Muscle of back (tissue), 11 donors: ENCODE data around the gene TTYH2. TPM values are rescaled to one million over a fixed set of nuclear protein-coding genes. Genes with fewer than 3 reads are reported as not detected.
"Not testable (repeated sequence)": the region's sequence is repeated elsewhere in the genome, so short reads cannot be mapped to it uniquely, and the experiment has no call there.

ENCODE experiments used
- DNase-seq, 3 donors: peaks; one replicate each; pipeline versions ENCODE4 v3.0.0 to v3.0.0-alpha.2; 2013
- polyA plus RNA-seq, 10 donors: library from polyadenylated mRNA; unstranded; fragments of 120-200 nt; gene quantifications; one replicate each; pipeline ENCODE4 v1.2.1, GENCODE V29; 2013; ENCODE audit not compliant: insufficient read length in 10 of 10

Gene TTYH2
- polyA plus RNA-seq, 10 donors: 48.7 to 98.6 (median 61.7) TPM

DNA sequence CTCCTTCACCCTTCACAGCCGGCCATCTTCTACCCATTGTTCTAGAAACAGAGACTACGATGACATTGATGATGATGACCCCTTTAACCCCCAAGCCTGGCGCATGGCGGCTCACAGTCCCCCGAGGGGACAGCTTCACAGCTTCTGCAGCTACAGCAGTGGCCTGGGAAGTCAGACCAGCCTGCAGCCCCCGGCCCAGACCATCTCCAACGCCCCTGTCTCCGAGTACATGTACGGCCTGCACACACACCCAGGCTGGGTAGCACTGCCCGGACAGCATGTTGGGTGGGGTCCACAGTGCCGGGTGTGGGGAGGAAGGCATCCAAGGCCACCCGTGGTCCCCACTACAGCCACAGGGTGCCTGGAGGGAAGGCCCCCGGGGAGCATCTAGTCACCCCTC lies 39.7 kb downstream of the TTYH2 start:
- no peak for DNase-seq

DNA sequence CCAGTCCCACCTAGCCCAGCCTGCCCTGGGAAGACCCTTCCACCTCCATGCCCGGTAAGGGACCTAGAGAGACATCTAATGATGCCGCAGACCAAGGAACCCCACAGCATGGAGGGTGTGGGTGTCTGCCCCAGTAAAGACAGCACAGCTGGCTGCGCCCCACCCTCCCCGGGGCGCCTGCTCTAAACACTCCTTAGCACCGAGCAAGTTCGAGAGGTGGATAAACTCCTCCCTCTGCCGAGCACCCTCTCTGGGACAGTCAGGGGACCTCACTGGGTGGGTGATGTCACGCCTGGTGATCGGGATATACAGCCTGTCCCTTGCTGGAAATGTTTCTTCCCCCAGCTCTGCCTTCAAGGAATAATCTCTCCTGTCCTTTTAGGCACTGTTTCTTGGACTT lies 43.9 kb downstream of the TTYH2 start:
- no peak for DNase-seq

DNA sequence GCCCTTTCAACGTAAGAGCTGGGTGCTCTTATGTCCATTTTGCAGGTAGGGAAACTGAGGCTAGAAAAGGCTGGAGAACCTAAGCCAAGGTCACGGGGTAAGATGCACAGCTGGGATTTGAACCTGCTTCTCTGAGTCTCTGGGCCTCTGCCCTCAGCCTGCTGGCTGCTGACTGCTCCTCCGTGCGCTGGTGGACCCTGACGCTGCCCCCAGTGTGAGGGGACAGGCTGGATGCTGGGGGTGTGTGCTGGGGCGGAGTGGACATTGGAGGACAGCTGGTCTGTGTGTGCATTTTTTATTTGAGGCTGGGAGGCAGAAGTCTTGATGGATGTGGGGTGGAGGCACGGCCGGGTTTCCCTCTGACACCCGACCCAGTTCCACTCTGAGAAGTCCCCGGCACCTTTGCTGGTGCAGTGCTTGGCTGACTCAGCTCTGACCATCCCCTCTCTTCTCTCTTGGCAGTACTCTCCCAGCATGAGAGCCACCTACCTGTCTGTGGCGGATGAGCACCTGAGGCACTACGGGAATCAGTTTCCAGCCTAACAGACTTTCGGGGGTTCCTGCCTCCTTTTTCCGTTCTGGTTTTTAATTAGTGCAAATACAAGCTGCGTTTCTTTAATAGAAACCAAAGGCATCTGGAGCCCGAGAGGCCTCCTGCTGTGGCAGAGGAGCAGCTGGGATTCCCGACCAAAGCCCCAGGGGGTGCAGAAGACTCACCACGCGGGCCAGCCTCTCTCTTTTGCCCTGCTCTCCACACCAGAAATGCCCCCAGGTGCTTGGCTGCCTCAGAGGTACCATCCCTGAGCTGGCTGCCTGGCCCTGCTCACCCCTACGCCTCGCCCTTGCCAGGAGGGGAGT lies 46.5 kb downstream of the TTYH2 start:
- DNase-seq: no peak

GRCh38 chr17:74260525-74260850 lies 47.1 kb downstream of the TTYH2 start:
- DNase-seq: no peak

- DNase-seq: no peak
These were observed 49.2 kb downstream of the TTYH2 start for GRCh38 chr17:74262601-74263000.

DNA sequence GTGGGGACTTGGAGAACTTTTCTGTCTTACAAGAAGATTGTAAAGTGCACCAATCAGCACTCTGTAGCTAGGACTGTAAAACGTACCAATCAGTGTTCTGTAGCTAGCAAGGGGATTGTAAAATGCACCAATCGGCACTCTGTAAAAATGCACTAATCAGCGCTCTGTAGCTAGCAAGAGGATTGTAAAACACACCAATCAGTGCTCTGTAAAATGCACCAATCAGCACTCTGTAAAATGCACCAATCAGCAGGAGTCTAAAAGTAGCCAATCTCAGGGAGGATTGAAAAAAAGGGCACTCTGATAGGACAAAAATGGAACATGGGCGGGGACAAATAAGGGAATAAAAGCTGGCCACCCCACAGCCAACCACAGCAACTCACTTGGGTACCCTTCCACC lies 53.7 kb downstream of the TTYH2 start:
- DNase-seq: not testable (repeated sequence)

GRCh38 chr17:74267579-74267978 lies 54.2 kb downstream of the TTYH2 start:
- no peak for DNase-seq

DNA sequence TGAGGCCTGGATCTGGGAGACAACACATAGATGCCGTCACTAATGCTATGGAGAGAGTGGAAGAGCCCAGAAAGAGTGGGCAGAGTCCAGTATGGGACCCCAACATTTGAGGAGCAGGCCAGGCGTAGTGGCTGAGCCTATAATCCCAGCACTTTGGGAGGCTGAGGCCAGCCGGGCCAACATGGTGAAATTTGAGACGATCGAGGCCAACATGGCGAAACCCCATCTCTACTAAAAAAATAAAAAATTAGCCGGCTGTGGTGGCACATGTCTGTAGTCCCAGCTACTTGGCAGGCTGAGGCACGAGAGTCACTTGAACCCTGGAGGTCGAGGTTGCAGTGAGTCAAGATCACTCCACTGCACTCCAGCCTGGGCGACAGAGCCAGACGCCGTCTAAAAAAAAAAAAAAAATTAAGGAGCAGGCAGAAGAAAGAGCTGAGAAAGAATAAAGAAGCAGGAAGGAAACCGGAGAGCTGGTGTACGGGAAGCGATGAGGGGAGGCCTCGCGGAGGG lies 54.7 kb downstream of the TTYH2 start:
- no peak for DNase-seq

- no peak for DNase-seq
These were observed 55.2 kb downstream of the TTYH2 start for GRCh38 chr17:74268558-74268957.

DNA sequence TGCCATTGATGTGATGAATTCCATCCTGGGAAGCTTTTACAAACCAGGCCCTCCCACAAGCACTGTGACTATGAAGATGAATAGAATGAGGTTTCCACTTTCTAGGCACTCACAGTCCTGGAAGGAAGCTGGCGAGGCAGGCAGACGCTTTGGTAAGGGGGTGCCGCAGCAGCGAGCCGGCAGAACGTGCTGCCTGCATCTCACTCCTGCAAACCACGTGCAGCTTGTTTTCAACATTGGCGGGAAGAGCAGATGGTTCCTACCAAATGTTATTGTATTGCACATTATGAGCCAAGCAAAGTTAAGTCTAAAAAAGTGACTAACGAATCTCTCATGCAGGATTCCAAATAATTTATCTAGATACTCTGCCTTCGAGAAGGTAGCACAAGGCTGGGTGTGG lies 57.0 kb downstream of the TTYH2 start:
- DNase-seq: peak in 1 of 3 donors; percentile 74

GRCh38 chr17:74271281-74271680 lies 57.9 kb downstream of the TTYH2 start:
- DNase-seq: no peak

DNA sequence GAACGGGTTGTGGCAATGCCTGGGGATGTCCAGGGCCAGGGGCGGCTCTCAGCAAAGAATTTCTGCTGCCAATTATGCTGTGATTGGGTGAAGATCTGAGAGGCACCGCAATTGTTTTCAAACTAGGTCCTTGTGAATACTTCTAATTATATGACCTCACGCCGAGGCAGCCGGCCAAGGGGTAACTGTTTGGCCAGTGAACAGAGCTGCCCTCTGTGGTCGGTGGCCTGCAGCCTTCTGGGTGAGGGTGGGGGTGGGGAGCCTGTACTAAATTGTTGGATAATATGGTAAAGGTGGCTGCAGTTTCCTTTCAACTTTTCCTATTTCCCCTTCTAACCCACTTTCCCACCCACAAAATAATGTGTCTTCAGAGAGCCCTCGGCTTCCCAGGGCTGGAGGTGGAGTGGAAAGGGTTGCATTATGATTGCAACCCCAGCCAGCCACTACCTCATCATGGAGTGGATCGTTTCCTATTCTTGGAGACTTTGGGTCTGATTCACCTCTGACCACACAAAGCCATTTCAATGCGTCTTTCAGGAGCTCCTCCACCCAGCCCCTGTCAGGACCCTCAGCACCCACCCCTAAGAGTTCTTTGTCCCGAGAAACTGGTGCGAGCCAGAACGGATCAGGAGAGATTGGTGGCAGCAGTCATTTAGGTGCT lies 58.7 kb downstream of the TTYH2 start:
- peak in 2 of 3 donors; percentile 74 to 82 for DNase-seq

DNA sequence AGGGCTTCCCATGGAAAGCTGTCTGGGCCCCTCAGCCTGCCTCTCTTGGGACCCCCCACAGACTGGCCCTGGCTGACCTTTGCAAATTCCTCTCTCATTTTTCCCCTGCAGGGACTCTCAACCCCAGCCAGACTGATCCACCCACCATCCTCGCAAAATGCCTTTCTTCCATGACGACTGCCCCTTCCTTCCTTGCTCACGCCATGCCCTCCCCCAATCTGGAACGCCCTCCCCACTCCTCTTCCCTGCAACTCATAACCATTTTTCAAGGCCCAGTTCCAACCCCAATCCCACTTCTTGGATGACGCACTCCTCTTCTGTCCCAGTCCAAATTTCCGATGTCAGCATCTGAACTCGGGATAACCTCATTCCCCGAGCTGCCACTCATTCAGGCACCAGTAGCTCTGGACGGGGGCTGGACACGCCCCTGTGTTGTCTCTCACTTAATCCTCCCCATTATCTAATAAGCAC lies 59.4 kb downstream of the TTYH2 start:
- peak; percentile 66 to 93 (median 91) for DNase-seq

- peak in 2 of 3 donors; percentile 64 to 81 for DNase-seq
These were observed 60.8 kb downstream of the TTYH2 start, which contains the start of gene DNAI2 for GRCh38 chr17:74274060-74274708. Gene DNAI2 (plus strand): TSS chr17:74274234. CDS start chr17:74281818, 7,584 bp downstream.

DNA sequence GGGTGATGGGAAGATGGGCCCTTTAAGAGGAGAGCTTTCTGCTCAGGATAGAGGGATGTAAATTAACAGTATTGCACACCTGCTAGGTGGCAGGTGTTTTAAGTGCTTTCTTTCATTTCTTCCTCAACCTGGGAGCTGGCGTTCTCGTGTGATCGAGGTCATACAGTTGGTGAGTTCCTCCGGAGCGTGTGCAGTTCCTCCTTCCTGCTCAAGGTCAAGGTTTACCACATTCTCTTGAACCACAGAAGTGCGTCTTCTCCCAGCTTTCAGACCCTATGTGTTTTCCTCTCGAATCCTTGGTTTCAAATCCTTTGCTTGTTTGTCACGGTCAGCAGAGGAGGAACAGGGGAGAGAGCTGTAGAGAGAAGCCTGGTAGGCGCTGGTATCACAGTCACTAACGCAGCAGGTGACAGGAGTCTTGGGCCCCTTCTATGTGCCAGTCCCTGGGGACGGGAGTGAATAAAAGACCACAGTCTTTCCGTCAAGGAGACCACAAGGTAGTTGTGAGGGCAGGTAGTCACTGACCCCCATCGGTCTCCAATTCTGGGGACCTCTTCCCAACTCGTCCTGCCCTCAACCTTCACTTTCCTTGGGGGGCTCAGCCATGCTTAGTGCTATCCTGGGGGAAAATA lies 61.5 kb downstream of the TTYH2 start:
- no peak for DNase-seq

DNA sequence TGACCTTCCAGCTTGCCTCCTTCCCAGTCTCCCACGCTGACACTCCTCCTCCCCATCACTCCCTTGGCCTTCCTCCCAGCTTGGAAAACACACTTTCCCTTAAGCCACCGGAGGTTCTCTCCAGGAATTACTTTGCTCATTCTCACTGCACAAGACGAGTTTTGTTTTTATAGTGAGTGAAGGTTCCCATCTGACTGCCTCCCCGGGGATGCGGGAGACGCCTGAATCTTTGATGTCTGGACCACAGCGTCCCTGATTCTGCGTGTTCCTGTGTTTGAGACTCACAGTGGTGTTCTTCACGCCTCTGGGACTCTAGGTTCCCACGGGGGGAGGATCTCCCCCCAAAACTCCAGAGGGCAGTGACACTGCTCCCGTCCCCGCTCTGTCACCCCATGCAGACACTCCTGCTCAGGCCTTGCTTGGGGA lies 62.7 kb downstream of the TTYH2 start:
- peak; percentile 81 to 95 (median 93) for DNase-seq

GRCh38 chr17:74276541-74277009 lies 63.2 kb downstream of the TTYH2 start:
- peak in 2 of 3 donors; percentile 45 to 83 for DNase-seq

DNA sequence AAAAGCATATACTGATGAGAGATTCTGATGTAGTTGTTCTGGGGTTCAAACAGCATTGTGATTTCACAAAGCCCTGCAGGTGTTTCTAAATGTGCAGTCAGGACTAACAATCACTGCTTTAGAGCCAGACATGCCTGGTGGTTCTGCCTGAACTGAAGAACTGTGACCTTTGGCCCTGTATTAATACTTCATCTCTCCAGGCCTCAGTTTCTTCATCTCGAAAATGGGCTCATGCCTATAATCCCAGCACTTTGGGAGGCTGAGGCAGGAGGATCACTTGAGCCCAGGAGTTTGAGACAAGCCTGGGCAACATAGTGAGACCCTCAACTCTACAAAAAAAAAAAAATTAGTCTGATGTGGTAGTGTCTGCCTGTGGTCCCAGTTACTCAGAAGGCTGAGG lies 64.6 kb downstream of the TTYH2 start:
- DNase-seq: no peak

DNA sequence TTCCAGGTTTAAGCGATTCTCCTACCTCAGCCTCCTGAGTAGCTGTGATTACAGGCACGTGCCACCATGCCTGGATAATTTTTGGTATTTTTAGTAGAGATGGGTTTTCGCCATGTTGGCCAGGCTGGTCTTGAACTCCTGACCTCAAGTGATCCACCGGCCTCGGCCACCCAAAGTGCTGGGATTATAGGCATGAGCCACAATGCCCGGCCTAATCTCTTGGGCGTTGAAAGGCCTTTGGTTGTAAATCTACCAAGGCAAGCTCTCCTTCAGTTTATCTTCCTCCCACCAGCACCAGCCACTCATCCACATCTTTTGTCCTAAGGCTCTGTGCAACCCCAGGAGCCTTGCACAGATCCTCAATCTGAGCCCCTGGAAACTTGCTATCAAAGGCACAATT lies 66.2 kb downstream of the TTYH2 start:
- not testable (repeated sequence) for DNase-seq

DNA sequence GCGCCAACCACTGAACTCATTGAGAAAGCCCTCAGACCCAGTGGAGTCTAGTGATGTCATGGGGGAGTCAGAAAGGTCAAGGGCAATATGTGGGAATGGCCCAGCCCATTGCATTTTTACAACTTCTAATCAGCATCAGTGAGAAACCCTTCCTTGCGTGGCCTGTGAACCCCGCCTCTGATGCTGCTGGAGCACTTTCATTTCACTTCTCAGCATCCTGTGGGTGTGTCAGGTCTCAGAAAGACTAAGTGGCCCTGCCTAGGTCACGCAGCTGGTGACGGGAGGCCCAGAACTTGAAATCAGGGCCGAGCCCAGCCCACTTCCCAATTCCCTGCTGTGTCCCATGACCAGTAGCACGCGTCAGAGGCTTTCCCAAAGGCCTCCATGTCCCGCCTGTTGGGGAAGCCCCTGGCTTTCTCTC lies 66.7 kb downstream of the TTYH2 start:
- DNase-seq: no peak

DNA sequence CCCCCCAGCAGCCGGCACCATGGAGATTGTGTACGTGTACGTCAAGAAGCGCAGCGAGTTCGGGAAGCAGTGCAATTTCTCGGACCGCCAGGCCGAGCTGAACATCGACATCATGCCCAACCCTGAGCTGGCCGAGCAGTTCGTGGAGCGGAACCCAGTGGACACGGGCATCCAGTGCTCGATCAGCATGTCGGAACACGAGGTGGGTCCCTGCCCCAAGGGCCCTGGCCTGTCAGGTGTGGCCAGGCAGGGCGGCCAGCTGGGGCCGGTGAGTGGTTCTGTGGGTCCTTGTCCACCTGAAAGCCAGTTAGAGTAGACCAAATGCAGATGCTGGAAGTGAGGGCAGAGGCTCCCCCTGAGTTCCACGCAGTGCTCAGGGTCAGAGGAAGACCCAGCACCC lies 68.4 kb downstream of the TTYH2 start:
- DNase-seq: no peak

- not testable (repeated sequence) for DNase-seq
These were observed 68.9 kb downstream of the TTYH2 start for GRCh38 chr17:74282274-74282586.
